Caco-2 (cell line): Measurements from ENCODE around the gene LMF1. TPM values are rescaled to one million over a fixed set of nuclear protein-coding genes. Genes with fewer than 3 reads are reported as not detected.

Experiments
- BruUV-seq: library from RNA; stranded (reverse); fragments of 400-500 nt; replicated peaks from 2 replicates; lab custom pipeline; 2021; lab: Mats Ljungman, UMichigan
- CTCF ChIA-PET: fragments of 300-600 bp; sonication (Branson Sonifier 250); formaldehyde crosslinking; loops from one replicate; lab custom pipeline; 2022; ENCODE audit warnings: antibody characterized with exemption; lab: Charles Lee
- POLR2A ChIA-PET: fragments of 300-600 bp; sonication (Branson Sonifier 250); formaldehyde crosslinking; loops from one replicate; lab custom pipeline; 2022; ENCODE audit warnings: antibody characterized with exemption; lab: Charles Lee
- DNase-seq, 2 experiments: peaks; one replicate each; pipeline versions ENCODE4 v3.0.0 to v3.0.0-alpha.2; 2020 to 2022
- H3K27me3 ChIP-seq: replicated peaks from 2 replicates; pipeline ENCODE4 v1.6.0; 2011; ENCODE audit warnings: low read length; ENCODE audit not compliant: control insufficient read depth, insufficient read depth
- H3K36me3 ChIP-seq: 2 replicates; pipeline ENCODE4 v1.5.1; 2011; ENCODE audit warnings: low read length; ENCODE audit not compliant: control insufficient read depth, insufficient read depth
- H3K4me1 ChIP-seq: fragments of 250-450 bp; sonication (Bioruptor Pico); 2 replicates; pipeline ENCODE4 v1.5.1; 2020; ENCODE audit warnings: mild to moderate bottlenecking
- H3K4me3 ChIP-seq: 2 replicates; pipeline ENCODE4 v1.5.1; 2011; ENCODE audit warnings: low read depth, mild to moderate bottlenecking, control low read depth, low read length
- H3K9me3 ChIP-seq: fragments of 250-450 bp; sonication (Bioruptor Pico); 2 replicates; pipeline ENCODE4 v1.5.1; 2020; ENCODE audit warnings: mild to moderate bottlenecking, moderate library complexity
- H3K27ac Mint-ChIP-seq: one replicate; pipeline ENCODE4 v1.8.0; 2022; ENCODE audit warnings: mixed read lengths; ENCODE audit not compliant: unreplicated experiment
- H3K27me3 Mint-ChIP-seq: one replicate; pipeline ENCODE4 v1.8.0; 2022; ENCODE audit warnings: mixed read lengths; ENCODE audit not compliant: insufficient read depth, unreplicated experiment
- H3K36me3 Mint-ChIP-seq: one replicate; pipeline ENCODE4 v1.8.0; 2022; ENCODE audit warnings: mild to moderate bottlenecking, mixed read lengths; ENCODE audit not compliant: insufficient read depth, unreplicated experiment
- H3K4me1 Mint-ChIP-seq: one replicate; pipeline ENCODE4 v1.8.0; 2022; ENCODE audit warnings: low read depth, mixed read lengths; ENCODE audit not compliant: unreplicated experiment
- H3K4me3 Mint-ChIP-seq: one replicate; pipeline ENCODE4 v1.8.0; 2022; ENCODE audit warnings: mild to moderate bottlenecking, moderate library complexity, mixed read lengths; ENCODE audit not compliant: unreplicated experiment
- H3K9me3 Mint-ChIP-seq: one replicate; pipeline ENCODE4 v1.8.0; 2022; ENCODE audit warnings: mixed read lengths; ENCODE audit not compliant: unreplicated experiment
- intact Hi-C: fragments of 100-400 bp; cut with micrococcal nuclease; formaldehyde crosslinking; loops from one replicate; pipeline ENCODE4 v1.10.0; 2022; ENCODE audit not compliant: unreplicated experiment
- total RNA-seq: library from RNA; stranded (reverse); gene quantifications from 2 replicates; pipeline ENCODE4 v1.2.3, GENCODE V29; 2022
- TF ChIP-seq, protein P1 (sequence below), 2 experiments: fragments of 200-600 bp in 1 of 2; IDR thresholded peaks; 1 replicate in 1 of 2; 2 replicates in 1 of 2; pipeline versions ENCODE4 v1.5.1 to v1.8.0; 2011 to 2022; ENCODE audit warnings: antibody characterized with exemption in 1 of 2, control low read depth in 1 of 2, inconsistent platforms in 1 of 2, low read depth in 1 of 2, low read length in 1 of 2, mild to moderate bottlenecking in 1 of 2, moderate library complexity in 1 of 2; ENCODE audit not compliant: insufficient read depth in 1 of 2, severe bottlenecking in 1 of 2, unreplicated experiment in 1 of 2

LMF1 gene
- total RNA-seq, 1 experiment from 2014 or later: 12.3 TPM

- Histone ChIP-seq H3K27me3 (no peaks in the 10 kb centered on the region), H3K9me3 (no peaks in the 10 kb centered on the region), H3K4me1 (no peaks in the 10 kb centered on the region), H3K4me3 (no peak overlapping the region), H3K36me3 (no peaks in the 10 kb centered on the region)
- H3K27me3 Mint-ChIP-seq: no peaks in the 10 kb centered on the region
- BruUV-seq: no TSS peak
- TF ChIP-seq, protein P1, sequence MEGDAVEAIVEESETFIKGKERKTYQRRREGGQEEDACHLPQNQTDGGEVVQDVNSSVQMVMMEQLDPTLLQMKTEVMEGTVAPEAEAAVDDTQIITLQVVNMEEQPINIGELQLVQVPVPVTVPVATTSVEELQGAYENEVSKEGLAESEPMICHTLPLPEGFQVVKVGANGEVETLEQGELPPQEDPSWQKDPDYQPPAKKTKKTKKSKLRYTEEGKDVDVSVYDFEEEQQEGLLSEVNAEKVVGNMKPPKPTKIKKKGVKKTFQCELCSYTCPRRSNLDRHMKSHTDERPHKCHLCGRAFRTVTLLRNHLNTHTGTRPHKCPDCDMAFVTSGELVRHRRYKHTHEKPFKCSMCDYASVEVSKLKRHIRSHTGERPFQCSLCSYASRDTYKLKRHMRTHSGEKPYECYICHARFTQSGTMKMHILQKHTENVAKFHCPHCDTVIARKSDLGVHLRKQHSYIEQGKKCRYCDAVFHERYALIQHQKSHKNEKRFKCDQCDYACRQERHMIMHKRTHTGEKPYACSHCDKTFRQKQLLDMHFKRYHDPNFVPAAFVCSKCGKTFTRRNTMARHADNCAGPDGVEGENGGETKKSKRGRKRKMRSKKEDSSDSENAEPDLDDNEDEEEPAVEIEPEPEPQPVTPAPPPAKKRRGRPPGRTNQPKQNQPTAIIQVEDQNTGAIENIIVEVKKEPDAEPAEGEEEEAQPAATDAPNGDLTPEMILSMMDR (IDR thresholded peaks at IDR 0.05; ENCODE audit: insufficient read depth in 1 of 2, low read depth in 1 of 2, low read length in 1 of 2, severe bottlenecking in 1 of 2, unreplicated experiment in 1 of 2): no peak
- no peaks in the 10 kb centered on the region for H3K4me1 Mint-ChIP-seq
- intact Hi-C loops: no loop called here
- CTCF ChIA-PET: no interaction called here
- DNase-seq: no peak
- no peak overlapping the region for H3K4me3 Mint-ChIP-seq
- H3K27ac Mint-ChIP-seq: no peak overlapping the region
- POLR2A ChIA-PET: no interaction called here
- no peaks in the 10 kb centered on the region for H3K36me3 Mint-ChIP-seq
- H3K9me3 Mint-ChIP-seq: no peaks in the 10 kb centered on the region
These were observed 78.8 kb downstream of the LMF1 start for GRCh38 chr16:892006-892405.

DNA sequence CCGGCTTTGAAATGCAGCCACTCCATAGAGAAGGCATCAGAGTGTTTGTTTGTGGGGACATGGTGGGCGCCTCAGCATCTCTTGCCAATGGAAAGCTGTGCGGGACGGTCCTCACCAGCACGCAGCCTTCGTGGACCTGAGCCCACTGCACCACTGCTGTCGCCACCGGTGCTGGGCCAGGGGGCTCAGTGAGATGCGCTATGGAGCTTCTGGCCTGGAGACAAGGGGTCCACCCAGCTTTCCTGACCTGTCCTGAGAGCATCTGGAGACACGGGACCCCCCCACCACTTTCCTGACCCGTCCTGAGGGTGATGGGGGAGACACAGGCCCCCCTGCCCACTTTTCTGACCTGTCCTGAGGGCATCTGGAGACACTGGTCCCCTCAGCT lies 79.4 kb downstream of the LMF1 start:
- H3K4me3 Mint-ChIP-seq: no peak overlapping the region
- no peak for DNase-seq
- no peak overlapping the region for H3K4me3 ChIP-seq
- H3K4me1 ChIP-seq: no peaks in the 10 kb centered on the region
- intact Hi-C loops: no loop called here
- POLR2A ChIA-PET: no interaction called here
- H3K27me3 Mint-ChIP-seq: no peaks in the 10 kb centered on the region
- BruUV-seq: no TSS peak
- H3K27ac Mint-ChIP-seq: no peak overlapping the region
- no peaks in the 10 kb centered on the region for H3K9me3 Mint-ChIP-seq
- H3K4me1 Mint-ChIP-seq: no peaks in the 10 kb centered on the region
- no peaks in the 10 kb centered on the region for H3K36me3 ChIP-seq
- CTCF ChIA-PET: no interaction called here
- no peaks in the 10 kb centered on the region for H3K27me3 ChIP-seq
- H3K36me3 Mint-ChIP-seq: no peaks in the 10 kb centered on the region
- H3K9me3 ChIP-seq: no peaks in the 10 kb centered on the region
- TF ChIP-seq, protein P1 (IDR thresholded peaks at IDR 0.05; ENCODE audit: insufficient read depth in 1 of 2, low read depth in 1 of 2, low read length in 1 of 2, severe bottlenecking in 1 of 2, unreplicated experiment in 1 of 2): no peak

DNA sequence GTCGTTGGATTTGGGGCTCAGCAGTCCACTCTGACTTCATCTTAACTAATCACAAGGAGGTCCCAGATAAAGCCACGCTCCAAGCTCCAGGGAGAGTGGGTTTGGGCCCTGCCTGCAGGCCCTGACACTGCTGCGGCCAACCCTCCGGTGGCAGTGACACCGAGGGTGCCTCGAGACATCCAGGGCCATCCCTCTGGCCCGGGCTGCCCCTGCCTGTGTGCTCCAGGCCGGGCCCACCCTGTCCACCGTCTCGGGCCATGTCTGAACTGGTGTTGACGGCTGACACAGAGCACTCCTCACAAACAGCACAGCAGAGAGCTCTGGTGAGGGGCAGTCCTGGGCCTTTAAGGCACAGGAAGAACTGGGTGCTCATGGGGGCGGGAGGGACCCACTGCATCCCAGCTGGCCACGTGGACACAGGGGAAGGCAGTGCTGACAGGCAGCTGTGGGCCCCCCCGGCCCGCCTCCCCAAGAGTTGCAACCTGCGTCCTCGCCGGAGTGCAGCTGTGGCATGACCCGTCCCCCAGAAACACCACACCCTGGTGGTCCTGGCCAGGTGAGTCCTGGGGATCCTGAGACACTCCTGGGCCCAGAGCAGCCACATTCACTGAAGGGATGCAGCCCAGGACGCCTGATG lies 80.0 kb downstream of the LMF1 start:
- DNase-seq: no peak
- H3K9me3 Mint-ChIP-seq: no peaks in the 10 kb centered on the region
- no peaks in the 10 kb centered on the region for H3K27me3 Mint-ChIP-seq
- TF ChIP-seq, protein P1 (IDR thresholded peaks at IDR 0.05; ENCODE audit: insufficient read depth in 1 of 2, low read depth in 1 of 2, low read length in 1 of 2, severe bottlenecking in 1 of 2, unreplicated experiment in 1 of 2): no peak
- no peaks in the 10 kb centered on the region for H3K9me3 ChIP-seq
- H3K4me3 ChIP-seq: no peak overlapping the region
- ChIA-PET POLR2A (no interaction called here), CTCF (no interaction called here)
- intact Hi-C loops: no loop called here
- no peaks in the 10 kb centered on the region for H3K36me3 Mint-ChIP-seq
- BruUV-seq: no TSS peak
- no peaks in the 10 kb centered on the region for H3K4me1 ChIP-seq
- H3K36me3 ChIP-seq: no peaks in the 10 kb centered on the region
- no peaks in the 10 kb centered on the region for H3K4me1 Mint-ChIP-seq
- no peak overlapping the region for H3K4me3 Mint-ChIP-seq
- no peaks in the 10 kb centered on the region for H3K27me3 ChIP-seq
- H3K27ac Mint-ChIP-seq: no peak overlapping the region
